AG04450 (cell line): ENCODE data around the gene CDK11A. TPM values are rescaled to one million over a fixed set of nuclear protein-coding genes. Genes with fewer than 3 reads are reported as not detected.
"Not testable (repeated sequence)": the region's sequence is repeated elsewhere in the genome, so short reads cannot be mapped to it uniquely, and the experiment has no call there.

Experiments used
- CTCF ChIA-PET: fragments of 300-600, 350-600 bp; formaldehyde crosslinking; extraction: SDS; loops from one replicate; lab custom pipeline; 2022; ENCODE audit warnings: antibody characterized with exemption, inconsistent platforms; lab: Charles Lee
- POLR2A ChIA-PET: fragments of 350-600 bp; formaldehyde crosslinking; extraction: SDS; loops from one replicate; lab custom pipeline; 2021; ENCODE audit warnings: antibody characterized with exemption, inconsistent platforms; lab: Yijun Ruan, JAX
- DNase-seq: peaks from one replicate; pipeline ENCODE4 v3.0.0-alpha.2; 2011; ENCODE audit warnings: low read depth, low spot score
- H3K27ac ChIP-seq: one replicate; pipeline ENCODE4 v1.5.1; 2012; ENCODE audit warnings: low read depth, low read length, control low read depth
- H3K27me3 ChIP-seq: one replicate; pipeline ENCODE4 v1.6.0; 2012; ENCODE audit warnings: low read length; ENCODE audit not compliant: control insufficient read depth, insufficient read depth
- H3K4me3 ChIP-seq: 2 replicates; pipeline ENCODE4 v1.5.1; 2011; ENCODE audit warnings: mild to moderate bottlenecking, low read depth, low read length, control low read depth
- H3K9me3 ChIP-seq: 2 replicates; pipeline ENCODE4 v1.5.1; 2012; ENCODE audit warnings: low read length; ENCODE audit not compliant: control insufficient read depth, insufficient read depth
- CTCF ChIP-seq: IDR thresholded peaks from 2 replicates; pipeline ENCODE4 v1.5.1; 2011; ENCODE audit warnings: low read depth, low read length, control low read depth, inconsistent platforms
- polyA minus RNA-seq: library from RNA; depleted of rRNA, polyadenylated mRNA; stranded (reverse); fragments of >200 nt; gene quantifications from 2 replicates; pipeline ENCODE4 v1.2.3, GENCODE V29; 2011; rRNA and poly(A)+ RNA removed
- polyA plus RNA-seq: library from polyadenylated mRNA; depleted of rRNA; stranded (reverse); fragments of >200 nt; gene quantifications from 2 replicates; pipeline ENCODE4 v1.2.3, GENCODE V29; 2011; rRNA removed

Gene CDK11A
- polyA plus RNA-seq, result 6.0 and 10.6 TPM in 2 replicates
- polyA minus RNA-seq, result 8.3 and 13.4 TPM in 2 replicates

GRCh38 chr1:1724035-1724864, at the start of gene CDK11A:
Gene CDK11A (minus strand): TSS chr1:1724357. CDS start chr1:1722818, 1,539 bp downstream.
- ChIA-PET POLR2A (interaction anchor here (0.6 kb wide), 1 partner anchor 31 kb away, joined by 3 read pairs; no protein-coding TSS in a partner anchor), CTCF (interaction anchor here (1.0 kb wide), 1 partner anchor 185 kb away, joined by 3 read pairs; no protein-coding TSS in a partner anchor)
- DNase-seq, result peak; percentile 99
- Histone ChIP-seq H3K4me3 (peak within 1 kb of the TSS; percentile 67), H3K27ac (peak within 1 kb of the TSS; percentile 92)
- H3K27me3 ChIP-seq, H3K9me3 ChIP-seq: not testable (repeated sequence)
- TF ChIP-seq CTCF, result 0 out of 2 replicates have a peak, but pooled peaks have one; percentile 17

GRCh38 chr1:1773874-1774273, 49.7 kb upstream of the CDK11A start:
- no peak for TF ChIP-seq CTCF
- Histone ChIP-seq H3K27ac (no peak overlapping the region), H3K9me3 (peaks cover 3% of the 10 kb centered on the region), H3K27me3 (no peaks in the 10 kb centered on the region), H3K4me3 (no peak overlapping the region)
- CTCF ChIA-PET, result interaction anchor here (2.0 kb wide), 1 partner anchor 132 kb away, joined by 8 read pairs; no protein-coding TSS in a partner anchor
- POLR2A ChIA-PET, result no interaction called here
- DNase-seq, result no peak

GRCh38 chr1:1771096-1771495, 46.9 kb upstream of the CDK11A start:
- DNase-seq, result no peak
- CTCF ChIA-PET, result no interaction called here
- H3K4me3 ChIP-seq, result no peak overlapping the region
- no peak for TF ChIP-seq CTCF
- POLR2A ChIA-PET, result no interaction called here
- H3K9me3 ChIP-seq, result peaks cover 3% of the 10 kb centered on the region
- H3K27ac ChIP-seq, result no peak overlapping the region
- no peaks in the 10 kb centered on the region for H3K27me3 ChIP-seq

- DNase-seq, result no peak
- no peak overlapping the region for H3K27ac ChIP-seq
- ChIA-PET POLR2A (no interaction called here), CTCF (no interaction called here)
- no peaks in the 10 kb centered on the region for H3K27me3 ChIP-seq
- no peak overlapping the region for H3K4me3 ChIP-seq
- no peak for TF ChIP-seq CTCF
- peaks cover 3% of the 10 kb centered on the region for H3K9me3 ChIP-seq
Measured at GRCh38 chr1:1770102-1770501, 45.9 kb upstream of the CDK11A start.
